NCI-H146 (cell line): ENCODE data around the gene ARL4D.
A peak's percentile ranks its signal among the peaks of the same experiment; 100 is the strongest.

Experiments used
- DNase-seq: peaks from one replicate; lab custom pipeline; 2025; lab: John Stamatoyannopoulos, UW

Gene ARL4D

DNA sequence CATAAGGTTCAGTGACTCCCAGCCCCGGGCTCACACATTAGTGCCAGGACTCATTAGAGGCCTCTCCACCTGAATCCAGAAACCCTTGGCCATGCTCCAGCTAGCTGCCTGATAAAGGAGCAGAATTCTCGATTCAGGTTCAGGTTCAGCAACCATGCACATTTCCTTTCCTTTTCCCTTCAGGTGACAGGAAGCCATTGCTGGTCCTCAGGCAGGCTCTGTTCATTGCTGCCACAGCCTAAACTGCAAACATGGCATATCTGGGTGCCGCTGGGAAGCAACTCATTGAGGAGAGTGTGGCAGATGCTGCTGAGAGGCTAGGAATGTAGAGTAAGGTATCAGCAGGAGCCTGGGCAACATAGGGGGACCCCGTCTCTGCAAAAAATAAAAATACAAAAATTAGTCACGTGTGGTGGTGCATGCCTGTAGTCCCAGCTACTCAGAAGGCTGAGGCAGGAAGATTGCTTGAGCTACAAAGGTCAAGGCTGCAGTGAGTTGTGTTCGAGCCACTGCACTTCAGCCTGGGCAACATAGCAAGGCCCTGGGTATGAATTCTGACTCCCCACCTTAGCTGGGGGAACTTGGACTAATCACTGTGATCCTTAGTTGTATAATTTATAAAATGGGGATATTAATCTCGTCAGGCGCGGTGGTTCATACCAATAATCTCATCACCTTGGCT, 28.7 kb downstream of the ARL4D start:
- no peak for DNase-seq

DNA sequence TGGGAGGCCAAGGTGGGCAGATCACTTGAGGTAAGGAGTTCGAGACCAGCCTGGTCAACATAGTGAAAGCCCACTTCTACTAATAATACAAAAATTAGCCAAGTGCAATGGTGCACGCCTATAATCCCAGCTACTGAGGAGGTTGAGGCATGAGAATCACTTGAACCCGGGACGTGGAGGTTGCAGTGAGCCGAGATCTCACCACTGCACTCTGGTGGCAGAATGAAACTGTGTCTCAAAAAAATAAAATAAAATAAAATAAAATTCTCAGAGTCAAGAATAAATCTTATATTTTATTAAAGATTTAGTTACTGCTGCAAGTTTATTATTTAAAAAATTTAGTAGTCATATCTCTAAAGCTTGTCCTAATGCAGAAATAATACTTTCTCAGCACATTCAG, 29.7 kb downstream of the ARL4D start:
- DNase-seq = no peak

DNA sequence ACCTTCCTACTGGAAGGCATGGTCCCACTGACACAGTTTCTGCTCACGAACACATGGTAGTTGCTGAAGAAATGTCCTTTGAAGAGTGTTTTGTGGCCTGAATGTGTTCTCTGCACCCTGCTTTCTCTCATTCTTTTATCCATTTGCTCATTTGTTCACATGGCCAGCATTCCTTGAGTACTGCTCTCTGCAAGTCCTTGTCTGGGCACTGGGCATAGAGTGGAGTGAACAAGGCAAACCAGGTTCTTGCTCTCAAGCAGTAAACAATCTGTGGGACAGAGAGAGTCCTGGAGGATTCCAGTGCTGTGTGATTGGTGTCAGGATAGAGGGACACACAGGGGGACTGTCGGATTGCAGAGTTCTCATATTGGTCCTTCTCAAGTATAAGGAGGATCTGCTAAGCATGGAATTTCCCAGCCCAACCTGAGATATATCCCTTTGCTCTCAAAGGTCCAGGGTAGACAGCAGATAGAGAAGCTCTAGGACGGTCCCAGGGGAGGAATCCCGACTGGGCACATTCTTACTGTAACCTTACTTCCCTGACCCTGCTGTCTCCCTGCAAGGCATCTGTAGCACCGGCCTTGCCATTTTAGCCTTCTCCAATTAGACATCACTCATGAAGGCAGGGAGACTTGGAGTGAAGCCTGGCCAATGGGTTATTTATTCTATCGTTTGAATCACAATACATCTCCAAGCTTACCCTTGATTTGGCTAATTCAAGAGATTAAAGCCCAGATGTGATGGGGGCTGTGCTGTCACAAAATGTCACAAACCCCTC, 32.3 kb downstream of the ARL4D start:
- no peak for DNase-seq

DNA sequence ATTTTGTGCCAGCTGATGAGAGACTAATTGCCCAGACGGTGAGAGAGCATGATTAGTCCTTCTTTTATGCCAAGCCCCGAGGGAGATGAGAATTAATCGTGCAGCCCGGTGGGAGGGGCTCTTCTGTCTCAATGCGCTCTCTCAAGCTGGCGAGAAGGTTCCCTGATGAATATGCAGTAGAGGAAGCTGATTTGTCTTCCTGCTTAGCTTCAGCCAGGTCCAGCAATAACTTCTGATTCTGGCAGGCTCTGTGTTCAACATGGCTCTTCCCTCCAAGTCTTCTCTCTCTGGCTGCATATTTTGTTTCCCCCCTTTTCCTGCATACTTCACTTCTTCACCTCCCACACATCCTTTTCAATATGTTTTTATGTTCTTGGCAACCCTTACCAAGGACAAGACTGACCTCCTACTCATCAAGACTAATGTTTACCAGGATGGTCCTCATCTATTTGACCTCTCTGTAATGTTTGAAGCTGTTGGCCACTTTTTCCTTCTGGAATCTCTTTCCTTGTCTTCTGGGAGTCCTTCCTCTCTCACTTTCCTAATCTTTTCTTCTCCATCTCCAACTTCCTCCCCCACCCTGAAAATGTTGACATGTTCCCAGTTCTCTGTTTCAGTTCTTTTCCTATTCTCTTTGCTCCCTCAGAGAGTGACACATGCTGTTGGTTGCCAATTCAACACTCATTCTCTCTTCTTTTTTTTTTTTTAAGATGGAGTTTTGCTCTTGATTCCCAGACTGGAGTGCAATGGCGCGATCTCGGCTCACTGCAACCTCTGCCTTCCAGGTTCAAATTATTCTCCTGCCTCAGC, 33.1 kb downstream of the ARL4D start:
- no peak for DNase-seq

DNA sequence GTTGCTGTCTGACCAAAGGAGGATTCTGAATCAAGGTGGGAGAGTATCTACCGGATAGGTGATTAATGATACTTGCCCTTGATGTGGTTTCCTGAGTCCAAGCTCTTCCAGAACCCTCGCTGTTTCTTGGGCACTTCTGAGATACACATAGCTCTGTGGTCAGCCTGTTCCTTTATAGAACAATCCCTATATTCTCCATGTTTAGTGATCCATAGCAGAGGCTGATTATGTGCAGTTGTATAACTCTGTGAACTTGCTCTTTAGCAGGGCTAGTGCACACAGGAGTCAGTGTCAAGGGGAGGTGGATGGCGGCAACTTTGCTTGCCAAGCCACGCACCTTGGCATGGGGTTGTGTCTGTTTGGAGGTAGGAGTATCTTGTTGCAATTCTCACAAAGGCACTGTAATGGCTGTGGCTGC, 36.1 kb downstream of the ARL4D start:
- no peak for DNase-seq

DNA sequence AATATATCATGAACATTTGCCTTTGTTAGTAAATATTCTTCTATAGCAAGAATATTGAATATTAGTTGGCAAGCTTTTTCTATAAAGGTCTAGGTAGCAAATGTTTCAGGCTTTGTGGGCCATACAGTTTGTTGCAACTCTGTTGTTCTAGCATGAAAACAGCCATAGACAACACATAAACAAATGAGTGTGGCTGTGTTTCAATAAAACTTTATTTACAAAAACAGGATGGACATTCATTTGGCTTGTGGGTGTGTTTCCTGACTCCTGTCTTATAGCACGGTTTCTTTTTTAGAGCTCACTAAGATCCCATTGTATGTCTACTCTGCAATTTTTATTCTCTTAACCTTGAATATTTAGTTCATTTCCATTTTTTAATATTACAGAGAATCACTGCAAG, 39.0 kb downstream of the ARL4D start:
- no peak for DNase-seq

DNA sequence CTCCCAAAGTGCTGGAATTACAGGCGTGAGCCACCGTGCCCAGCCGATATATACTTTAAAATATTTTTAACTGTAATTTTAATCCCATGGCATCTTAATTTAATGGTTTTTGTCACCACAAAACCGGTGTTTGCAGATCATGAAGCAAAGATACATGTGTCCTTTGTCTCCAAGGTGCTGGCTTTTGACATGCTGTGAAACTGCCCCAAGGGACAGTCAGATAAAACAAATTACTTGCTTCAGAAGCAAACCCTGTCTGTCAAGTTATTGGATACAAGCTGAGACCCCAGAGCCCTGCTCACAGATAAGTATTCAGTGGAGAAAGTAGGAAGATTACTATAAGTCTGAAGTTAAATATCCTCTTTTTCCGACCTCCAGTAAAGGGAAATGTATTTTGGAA, 39.8 kb downstream of the ARL4D start:
- DNase-seq = peak; percentile 9

DNA sequence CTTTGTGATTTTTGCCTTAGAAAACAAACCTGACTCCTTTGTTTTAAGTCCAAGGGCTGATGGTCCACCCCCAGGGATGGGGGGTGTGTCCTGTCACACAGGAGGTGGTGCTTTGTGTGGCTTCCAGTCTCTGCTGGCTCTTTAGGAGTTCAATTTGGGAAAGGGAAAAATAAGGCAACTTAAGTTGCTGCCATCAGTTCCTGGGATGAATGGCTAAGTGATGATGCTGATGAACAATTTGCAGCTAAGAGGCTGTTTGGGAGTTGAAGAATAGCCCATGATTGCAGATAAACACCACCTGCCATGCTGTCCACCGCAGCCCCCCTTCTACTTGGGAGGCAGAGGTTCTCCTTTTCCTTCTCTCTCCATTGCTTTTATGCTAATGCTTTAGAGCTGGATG, 40.2 kb downstream of the ARL4D start:
- DNase-seq = peak; percentile 1

DNA sequence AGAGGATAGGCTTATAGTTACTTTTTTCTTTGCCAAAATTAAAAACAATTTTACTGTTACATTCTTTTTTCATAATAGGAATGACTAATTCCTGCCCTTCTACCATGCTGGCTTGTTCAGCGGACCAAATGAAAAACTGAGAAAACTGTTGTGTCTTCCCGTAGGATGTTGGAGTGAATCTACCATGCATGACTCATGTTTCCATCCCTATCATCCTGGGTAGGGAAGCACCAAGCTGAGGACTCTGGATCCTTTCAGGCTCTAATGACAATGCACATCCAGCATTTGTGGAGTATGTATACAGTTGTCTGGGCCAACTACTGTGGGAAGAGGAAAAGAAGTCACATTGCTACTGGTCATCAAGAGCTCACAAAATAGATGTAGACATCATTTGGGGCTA, 43.9 kb downstream of the ARL4D start:
- DNase-seq = no peak

DNA sequence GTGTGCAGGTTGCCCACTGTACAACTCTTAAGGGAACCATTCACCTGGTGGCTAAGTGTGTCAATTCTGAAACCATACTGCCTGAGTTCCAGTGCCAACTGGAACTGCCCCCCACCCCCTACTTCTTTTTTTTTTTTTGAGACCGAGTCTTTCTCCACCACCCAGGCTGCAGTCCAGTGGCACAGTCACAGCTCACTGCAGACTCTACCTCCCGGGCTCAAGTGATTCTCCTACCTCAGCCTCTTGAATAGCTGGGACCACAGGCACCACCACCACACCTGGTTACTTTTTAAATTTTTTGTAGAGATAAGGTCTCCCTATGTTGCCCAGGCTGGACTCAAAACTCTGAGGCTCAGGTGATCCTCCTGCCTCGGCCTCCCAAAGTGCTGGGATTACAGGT, 44.6 kb downstream of the ARL4D start:
- no peak for DNase-seq

DNA sequence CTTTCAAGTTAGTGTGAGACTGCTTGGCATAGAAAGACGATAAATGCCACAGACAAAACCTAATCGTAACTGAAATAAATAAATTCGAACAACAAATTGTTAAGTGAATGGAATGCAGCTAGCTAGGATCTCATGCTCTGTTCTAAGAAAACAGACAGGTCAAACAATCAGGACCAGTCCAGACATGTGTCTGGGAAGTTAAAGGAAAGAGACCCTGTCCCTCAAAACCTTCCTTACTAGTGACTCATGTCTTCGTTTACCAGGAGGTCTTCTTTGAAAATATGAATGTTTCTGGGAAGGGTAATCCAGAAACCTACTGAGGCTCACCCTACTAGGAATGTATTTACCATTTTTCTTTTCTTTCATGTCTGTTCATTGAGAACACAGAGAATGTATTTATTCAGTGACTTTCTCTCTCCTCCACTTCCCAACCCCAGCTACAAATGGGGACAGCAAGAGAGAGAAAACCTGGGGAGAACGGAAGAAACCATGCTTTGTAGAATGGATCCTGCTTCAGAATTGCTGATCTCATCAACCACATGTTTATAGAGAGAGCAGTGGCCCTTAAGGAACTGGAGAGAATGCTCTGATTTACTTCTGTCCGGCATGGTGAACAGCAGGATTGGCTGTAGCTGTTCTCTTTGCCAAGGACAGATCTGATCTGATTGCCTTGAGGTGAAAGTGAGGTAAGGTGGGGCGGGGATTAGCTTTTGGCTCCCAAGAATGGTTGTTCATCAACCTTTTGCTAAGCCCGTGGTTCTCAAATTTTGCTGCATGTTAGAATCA, 45.6 kb downstream of the ARL4D start:
- no peak for DNase-seq

DNA sequence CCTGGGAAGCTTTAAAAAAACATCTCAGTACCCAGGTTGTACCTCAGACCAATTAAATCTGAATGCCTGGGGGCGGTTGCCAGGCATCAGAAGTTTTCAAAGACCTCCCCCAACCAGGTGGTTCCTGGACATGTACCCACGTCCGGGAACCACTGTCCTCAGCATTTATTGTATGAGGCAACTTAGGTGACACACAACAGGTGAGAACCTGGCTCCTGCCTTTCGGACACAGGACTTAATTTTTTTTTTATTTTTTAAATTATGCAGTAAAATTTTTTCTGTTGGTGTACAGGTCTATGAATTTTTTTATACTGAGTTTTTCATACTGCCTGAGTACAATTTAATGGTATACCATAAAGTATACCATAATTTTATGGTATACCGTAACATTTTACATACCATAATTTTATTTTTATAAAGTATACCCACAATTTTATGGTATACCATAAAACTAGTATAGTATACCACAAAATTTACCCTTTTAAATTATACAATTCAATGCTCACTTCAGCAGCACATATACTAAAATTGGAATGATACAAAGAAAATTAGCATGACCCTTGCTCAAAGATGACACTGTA, 46.3 kb downstream of the ARL4D start:
- peak; percentile 2 for DNase-seq

DNA sequence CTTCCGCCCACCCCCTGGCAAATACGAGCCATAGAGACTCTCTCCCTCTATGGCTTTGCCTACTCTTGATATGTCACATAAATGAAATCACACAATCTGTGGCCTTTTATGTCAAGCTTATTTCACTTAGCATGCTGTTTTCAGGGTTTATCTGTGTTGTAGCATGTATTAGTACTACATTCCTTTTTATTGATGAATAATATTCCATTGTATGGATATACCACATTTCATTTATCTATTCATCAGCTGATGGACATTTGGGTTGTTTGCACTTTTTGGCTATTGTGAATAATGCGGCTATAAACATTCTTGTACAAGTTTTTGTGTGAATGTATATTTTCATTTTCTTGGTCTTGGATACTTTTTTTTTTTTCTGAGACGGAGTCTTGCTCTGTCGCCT, 48.0 kb downstream of the ARL4D start:
- no peak for DNase-seq

DNA sequence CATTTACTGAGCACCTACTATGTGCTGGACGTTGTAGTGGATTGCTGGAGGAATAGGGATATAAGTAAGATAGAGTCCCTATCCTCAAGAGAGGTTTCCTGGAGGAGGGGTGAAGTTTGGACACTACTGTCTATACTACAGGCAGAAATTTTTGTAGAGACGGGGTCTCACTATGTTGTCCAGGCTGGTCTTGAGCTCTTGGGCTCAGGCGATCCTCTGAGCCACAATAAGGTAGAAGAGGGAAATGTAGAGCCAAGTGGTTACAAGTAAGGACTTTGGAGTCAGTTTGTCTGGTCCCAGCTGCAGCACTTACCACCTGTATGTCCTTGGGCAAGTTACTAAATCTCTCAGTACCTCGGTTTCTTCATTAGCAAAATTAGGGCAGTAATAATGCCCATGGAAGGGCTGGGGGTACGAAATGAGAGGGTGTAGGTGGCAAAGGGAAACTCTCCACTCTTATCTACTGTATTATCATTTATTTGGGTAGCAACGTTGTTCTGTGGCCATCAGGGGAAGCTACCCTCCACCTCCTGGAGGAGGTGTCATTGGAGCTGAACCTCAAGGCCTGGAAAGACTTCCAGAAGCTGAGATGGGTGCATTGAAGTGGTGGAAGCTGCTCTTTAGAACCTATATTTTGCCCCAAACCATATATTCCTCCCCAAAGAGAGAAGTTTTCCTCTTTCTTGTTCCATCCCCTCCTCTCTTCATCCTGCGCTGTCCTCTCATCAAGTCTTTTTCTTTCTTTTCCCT, 50.1 kb downstream of the ARL4D start:
- DNase-seq = no peak

DNA sequence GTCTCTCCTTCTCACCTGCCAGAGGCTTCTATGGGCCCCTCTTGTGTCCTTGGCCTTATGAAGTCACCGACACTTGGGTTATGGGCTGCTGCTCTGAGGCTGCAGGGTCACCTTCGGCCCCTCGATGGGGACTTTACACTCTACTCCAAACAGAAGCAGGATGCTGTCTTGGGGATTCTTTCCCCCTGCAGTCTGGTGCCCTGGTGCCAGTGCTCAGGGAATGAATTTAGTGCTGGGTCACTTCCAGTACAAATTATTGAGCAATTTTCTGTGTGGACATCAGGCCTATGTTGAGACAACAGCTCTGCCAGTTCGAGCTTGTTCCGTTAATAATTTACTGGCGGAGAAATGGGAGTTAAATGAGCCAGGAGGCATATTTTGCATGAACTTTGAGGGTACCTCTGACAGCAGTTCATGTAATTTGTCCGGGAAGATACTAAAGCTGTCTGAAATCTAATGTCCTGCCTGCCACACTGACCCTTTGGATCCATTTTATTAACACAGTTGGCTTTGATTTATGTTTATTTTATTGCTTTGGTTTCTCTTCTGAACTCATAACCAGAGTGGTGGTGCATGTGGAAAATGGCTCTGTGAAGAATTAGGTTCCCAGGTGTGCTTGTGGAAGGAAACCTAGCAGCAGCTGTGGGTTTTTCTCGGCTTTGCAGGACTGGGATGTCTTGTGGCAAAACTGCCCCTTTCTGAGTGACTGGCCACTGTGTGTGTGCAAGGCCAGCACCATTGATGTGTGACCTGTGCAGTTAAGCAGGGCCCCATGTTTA, 50.9 kb downstream of the ARL4D start:
- no peak for DNase-seq
